Esophagus mucosa (tissue), 1 donor: ENCODE data around the gene HYI. TPM values are rescaled to one million over a fixed set of nuclear protein-coding genes. Genes with fewer than 3 reads are reported as not detected.

Source experiments
- ATAC-seq: fragments of 200-7000 bp; cut with Tn5 transposase; one replicate; pipeline ENCODE4 v1.9.1; 2020
- total RNA-seq: library from RNA; stranded (reverse); gene quantifications from one replicate; pipeline ENCODE4 v1.2.4, GENCODE V29; 2023
- donor health status: DM: yes; HTN: yes; CAD: no.

Gene HYI
- total RNA-seq, 1 donor from 2014 or later, result 8.6 TPM

GRCh38 chr1:43444151-43444828 is 9.4 kb downstream of the HYI start:
- no peak for ATAC-seq

- ATAC-seq, result no peak
Observed at GRCh38 chr1:43443197-43443946, 10.4 kb downstream of the HYI start.

- no peak for ATAC-seq
Observed at GRCh38 chr1:43442756-43443155, 11.0 kb downstream of the HYI start.

GRCh38 chr1:43441894-43442637 is 11.7 kb downstream of the HYI start:
- no peak for ATAC-seq

GRCh38 chr1:43441166-43441893 is 12.4 kb downstream of the HYI start:
- ATAC-seq, result no peak

GRCh38 chr1:43440358-43440757 is 13.4 kb downstream of the HYI start:
- no peak for ATAC-seq

GRCh38 chr1:43439781-43440180 is 13.9 kb downstream of the HYI start:
- ATAC-seq, result no peak

- ATAC-seq, result no peak
Observed at GRCh38 chr1:43438953-43439581, 14.7 kb downstream of the HYI start.

GRCh38 chr1:43438576-43438952 is 15.2 kb downstream of the HYI start:
- no peak for ATAC-seq

GRCh38 chr1:43438006-43438405 is 15.7 kb downstream of the HYI start:
- ATAC-seq, result no peak

GRCh38 chr1:43437031-43437973 is 16.4 kb downstream of the HYI start:
- ATAC-seq, result no peak

GRCh38 chr1:43436371-43436770 is 17.4 kb downstream of the HYI start:
- ATAC-seq, result no peak

- ATAC-seq, result no peak
Observed at GRCh38 chr1:43435146-43436145, 18.3 kb downstream of the HYI start.

GRCh38 chr1:43434256-43434655 is 19.5 kb downstream of the HYI start:
- ATAC-seq, result no peak

- no peak for ATAC-seq
Observed at GRCh38 chr1:43432907-43433306, 20.8 kb downstream of the HYI start.

GRCh38 chr1:43432171-43432860 is 21.4 kb downstream of the HYI start:
- ATAC-seq, result no peak

- ATAC-seq, result no peak
Observed at GRCh38 chr1:43431676-43432075, 22.1 kb downstream of the HYI start.

GRCh38 chr1:43430831-43431230 is 22.9 kb downstream of the HYI start:
- no peak for ATAC-seq

- ATAC-seq, result no peak
Observed at GRCh38 chr1:43427941-43428340, 25.8 kb downstream of the HYI start.
